ENCODE results near the gene JDP2. TPM values are rescaled to one million over a fixed set of nuclear protein-coding genes. Genes with fewer than 3 reads are reported as not detected.
"Not testable (repeated sequence)": the region's sequence is repeated elsewhere in the genome, so short reads cannot be mapped to it uniquely, and the experiment has no call there.

The JDP2 gene
- polyA plus RNA-seq, 3 donors: 10.9 to 149 (median 49.8) TPM

DNA sequence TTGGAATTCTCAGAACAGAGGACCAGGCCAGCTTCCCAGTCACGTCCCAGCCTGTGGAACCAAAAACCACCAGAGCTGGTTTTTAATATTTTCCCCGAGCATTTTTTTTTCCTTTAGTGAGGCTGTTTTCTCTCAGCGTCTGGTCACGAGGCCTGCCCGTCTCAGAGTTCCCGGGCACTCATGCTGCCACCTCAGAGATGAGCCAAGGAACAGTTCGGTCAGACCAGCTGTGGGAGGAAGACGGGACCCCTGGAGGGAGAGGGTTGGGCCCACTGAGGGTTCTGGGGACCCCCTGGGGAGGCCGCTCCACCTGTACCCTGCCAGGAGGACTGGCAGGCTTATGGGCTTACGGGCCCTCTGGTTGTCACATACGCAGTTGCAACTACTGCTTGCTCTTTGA, 39.9 kb downstream of the JDP2 start:
- no peak overlapping the region for H3K27ac ChIP-seq (ENCODE audit: low read depth, low read length)
- 93 to 97% (median 94%) methylated on average over 11 of the region's 11 CpGs for WGBS, 3 donors

DNA sequence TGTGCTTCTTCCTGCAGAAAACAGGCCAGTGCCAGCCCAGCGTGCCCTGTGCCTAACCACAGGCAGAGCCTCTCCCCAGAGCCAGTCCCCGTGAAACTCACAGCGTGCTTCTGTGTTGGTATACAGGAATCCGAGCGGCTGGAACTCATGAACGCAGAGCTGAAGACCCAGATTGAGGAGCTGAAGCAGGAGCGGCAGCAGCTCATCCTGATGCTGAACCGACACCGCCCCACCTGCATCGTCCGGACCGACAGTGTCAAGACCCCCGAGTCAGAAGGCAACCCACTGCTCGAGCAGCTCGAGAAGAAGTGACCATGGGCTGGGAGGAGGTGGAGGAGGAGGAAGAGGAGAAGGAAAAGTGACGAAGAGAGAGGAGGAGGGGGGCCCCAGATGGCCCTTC, 41.3 kb downstream of the JDP2 start:
- 82 to 89% (median 87%) methylated on average over 16 of the region's 16 CpGs for WGBS, 3 donors
- H3K27ac ChIP-seq (ENCODE audit: low read depth, low read length): no peak overlapping the region

DNA sequence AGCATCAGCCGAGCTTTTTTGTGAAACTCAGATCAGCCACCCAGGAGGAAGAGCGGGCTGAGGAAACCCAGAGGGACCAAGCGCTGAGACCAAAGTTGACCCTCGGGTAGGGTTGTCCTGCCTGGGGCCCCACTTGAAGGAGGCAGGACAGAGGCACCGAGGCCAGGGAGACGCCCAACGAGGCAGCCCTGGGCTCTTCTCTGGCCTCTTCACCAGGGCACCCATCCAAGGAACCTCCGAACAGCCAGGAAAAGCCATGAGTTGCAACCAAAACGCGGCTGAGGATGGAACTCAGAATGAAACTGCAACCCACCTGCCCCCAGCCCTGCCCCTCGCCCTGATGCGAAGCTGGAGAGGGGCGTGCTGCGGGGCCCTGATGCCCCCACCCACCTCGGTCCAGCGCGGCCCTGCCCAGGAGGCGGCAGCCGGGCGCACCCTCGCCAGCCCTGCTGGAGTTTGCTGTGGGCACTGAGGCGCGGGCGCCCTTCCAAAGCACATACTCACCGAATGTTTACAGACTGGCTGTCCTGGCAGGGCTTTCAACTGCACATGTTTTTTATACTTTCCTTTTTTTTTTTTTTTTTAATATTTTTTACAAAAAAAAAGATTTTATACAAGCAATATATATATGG, 41.9 kb downstream of the JDP2 start:
- H3K27ac ChIP-seq (ENCODE audit: low read depth, low read length): no peak overlapping the region
- WGBS, 3 donors: 35 to 84% (median 77%) methylated on average over 22 to 25 of the region's 25 CpGs

DNA sequence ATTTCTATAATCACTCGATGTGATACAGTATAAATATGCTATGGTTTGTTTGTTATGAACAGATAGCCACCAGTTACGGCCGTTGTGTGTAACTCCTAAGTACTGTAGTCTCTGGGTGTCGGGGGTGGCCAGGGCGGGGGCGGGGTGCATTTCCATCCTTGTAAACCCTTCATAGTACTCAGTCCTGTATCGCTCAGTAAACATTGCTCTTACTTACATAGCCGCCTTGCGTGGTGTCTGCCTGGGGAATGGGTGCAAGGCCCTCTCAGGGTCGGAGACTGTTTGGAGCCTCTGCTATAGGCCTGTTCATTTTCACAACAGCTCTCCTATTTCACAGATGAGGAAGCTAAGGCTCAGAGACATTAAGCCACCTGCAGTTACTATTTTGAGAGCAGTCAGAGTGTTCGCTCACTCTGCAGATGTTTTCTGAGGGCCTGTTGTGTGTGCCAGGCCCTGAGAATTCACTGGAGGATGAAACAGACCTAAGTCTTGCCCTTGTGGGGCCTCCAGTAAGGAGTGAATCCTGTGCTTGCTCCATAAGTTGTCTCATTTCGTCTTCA, 42.5 kb downstream of the JDP2 start:
- WGBS, 3 donors: 53 to 89% (median 87%) methylated on average over 12 of the region's 12 CpGs
- H3K27ac ChIP-seq (ENCODE audit: low read depth, low read length): no peak overlapping the region

DNA sequence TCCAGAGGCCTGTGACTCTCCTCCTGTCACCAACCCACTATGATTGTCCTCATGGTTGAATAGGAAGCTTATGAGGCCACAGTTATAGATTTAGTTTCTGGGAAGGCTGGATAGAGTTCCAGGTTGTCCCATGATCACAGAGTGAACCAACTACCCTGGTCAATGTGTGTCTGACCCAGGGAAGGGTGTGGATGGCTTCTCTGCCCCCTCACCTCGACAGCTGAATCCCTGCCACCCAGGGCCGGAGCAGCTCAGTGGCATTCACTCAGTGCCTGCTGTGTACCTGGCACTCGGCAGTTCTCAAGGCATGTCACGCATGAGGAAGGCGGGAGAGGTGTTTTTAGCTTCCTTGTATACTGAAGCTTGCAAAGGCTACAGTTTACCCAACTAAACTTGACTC, 43.2 kb downstream of the JDP2 start:
- H3K27ac ChIP-seq (ENCODE audit: low read depth, low read length): no peak overlapping the region
- WGBS, 3 donors: 79 to 98% (median 92%) methylated on average over 5 of the region's 5 CpGs

DNA sequence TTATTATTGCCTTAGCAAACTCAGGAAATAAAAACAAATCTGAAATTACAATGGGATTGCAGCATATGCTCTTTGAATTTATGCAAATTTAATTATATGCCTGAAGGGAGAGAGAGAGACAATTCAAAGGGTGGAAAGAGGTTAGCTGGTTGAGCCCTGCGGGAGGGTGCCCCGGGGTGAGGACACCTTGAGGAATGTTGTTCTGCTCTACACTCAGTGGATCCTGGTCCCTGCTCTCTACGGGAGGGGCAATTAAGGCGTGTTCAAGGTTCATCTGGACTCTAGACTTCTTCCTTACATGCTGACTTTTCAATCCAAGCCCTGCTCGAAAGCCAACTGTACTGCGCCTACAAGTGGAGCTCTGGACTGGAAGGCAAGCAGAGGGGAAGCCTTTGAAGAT, 46.3 kb downstream of the JDP2 start:
- not testable (repeated sequence) for H3K27ac ChIP-seq (ENCODE audit: low read depth, low read length)
- WGBS, 3 donors: 84 to 86% (median 84%) methylated on average over 6 of the region's 6 CpGs

DNA sequence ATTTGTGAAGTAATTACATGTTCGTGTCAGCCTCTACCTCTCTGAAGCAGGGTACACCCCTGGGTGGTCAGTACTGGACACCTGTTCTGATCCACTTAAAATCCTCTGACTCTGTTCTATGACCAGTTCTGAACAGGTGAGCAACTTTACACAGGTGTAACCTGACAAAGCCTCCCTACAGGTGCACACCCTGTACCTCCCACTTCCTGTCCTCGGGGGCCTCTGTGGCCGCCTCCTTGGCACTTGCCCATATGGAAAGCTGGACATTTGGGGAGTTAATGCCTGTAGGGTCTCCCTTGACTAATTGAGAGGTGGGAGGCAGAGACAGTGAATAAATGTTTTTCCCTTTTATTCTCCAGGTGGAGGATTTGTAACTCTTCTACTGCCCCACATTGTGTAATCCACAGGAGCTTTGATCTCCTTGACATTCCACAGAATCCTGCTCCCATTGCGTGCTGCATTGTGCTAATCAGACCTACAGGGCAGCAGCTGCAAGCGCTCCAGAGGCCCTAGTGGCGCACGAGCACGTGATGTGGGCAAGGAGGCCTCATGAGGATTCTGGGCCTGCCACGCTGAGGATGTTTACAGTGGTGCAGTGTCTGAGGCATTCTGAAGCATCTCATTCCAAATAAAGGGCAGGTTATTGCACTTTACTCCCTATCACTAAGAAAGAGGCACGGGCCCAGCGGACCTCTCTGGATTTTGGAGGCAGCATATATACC, 48.6 kb downstream of the JDP2 start:
- 45 to 78% (median 77%) methylated on average over 11 of the region's 11 CpGs for WGBS, 3 donors
- no peak overlapping the region for H3K27ac ChIP-seq (ENCODE audit: low read depth, low read length)

DNA sequence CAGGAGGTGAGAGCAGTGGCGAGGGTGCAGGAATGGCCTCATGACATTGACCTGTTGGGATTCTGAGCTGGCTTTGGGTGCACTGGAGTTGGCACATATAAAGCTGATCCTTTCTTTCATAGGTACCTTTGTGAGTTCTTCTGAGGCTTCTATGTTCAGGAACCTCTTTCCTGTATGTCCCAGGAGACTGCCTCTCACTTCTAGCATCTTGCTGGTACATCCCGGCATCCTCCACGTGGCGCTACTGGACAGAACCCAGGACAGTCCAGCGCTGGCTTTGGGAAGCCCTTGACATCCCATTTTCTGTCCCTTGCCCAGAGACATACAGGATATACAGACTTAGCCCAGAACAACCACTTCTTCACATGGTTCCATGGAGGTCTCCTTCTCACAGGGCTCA, 50.1 kb downstream of the JDP2 start:
- H3K27ac ChIP-seq (ENCODE audit: low read depth, low read length): no peak overlapping the region
- 86 to 91% (median 87%) methylated on average over 5 of the region's 5 CpGs for WGBS, 3 donors

DNA sequence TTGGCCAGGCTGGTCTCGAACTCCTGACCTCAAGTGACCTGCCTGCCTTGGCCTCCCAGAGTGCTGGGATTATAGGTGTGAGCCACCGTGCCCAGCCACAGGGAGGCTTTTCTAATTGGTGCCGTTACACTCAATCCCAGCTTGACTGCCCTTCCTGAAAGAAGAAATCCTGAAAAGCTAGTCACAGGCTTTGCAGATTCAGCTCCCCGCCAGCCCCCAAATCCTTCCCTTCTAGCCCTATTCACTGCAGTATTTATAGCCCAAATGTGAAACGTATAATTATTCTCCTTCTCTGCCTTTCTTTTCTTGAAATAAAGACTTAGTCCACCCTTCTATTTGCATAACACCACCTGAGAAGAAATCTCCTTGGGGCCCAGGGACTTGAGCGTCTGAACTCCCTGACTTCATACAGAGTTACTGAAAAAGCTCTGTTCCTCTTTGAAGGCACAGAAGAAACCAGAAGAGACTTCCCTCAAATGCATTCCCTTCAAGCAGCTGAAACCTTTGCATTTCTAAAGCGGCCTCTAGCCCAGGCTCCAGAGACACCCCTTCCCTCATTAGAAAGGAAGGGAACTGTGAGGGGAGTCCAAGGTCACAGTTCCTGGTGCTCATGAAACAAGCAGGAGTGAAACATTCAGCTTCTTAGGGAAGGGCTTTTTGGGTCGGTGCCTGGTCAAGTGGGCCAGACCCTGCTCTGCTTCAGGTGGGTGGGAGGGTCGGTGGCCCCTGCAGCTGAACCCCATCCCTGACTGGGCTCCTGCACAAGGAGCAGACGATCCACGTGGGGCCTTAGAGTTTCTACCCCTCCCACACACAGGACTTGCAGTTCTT, 52.2 kb downstream of the JDP2 start:
- H3K27ac ChIP-seq (ENCODE audit: low read depth, low read length): no peak overlapping the region
- WGBS, 3 donors: 48 to 54% (median 50%) methylated on average over 11 of the region's 11 CpGs

DNA sequence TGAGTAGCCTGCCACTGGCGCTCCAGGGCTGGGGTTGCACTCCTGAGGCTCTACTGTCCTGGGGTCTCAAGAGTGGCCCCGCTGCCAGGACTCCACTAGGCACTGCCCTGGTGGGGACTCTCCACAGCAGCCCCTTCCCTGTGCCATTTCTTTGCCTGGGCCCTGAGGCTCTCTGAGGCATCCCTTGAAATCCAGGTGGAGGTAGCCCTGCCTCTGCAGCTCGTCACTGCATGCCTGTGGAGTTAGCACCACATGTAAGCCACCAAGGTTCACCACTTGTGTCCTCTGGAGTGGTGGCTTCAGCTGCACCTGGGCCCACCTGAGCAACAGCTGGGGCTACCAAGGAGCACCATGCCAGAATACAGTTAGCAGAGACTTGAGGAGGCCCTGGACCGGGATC, 54.5 kb downstream of the JDP2 start:
- WGBS, 3 donors: 98 to 99% (median 99%) methylated on average over 4 of the region's 4 CpGs
- H3K27ac ChIP-seq (ENCODE audit: low read depth, low read length): no peak overlapping the region

DNA sequence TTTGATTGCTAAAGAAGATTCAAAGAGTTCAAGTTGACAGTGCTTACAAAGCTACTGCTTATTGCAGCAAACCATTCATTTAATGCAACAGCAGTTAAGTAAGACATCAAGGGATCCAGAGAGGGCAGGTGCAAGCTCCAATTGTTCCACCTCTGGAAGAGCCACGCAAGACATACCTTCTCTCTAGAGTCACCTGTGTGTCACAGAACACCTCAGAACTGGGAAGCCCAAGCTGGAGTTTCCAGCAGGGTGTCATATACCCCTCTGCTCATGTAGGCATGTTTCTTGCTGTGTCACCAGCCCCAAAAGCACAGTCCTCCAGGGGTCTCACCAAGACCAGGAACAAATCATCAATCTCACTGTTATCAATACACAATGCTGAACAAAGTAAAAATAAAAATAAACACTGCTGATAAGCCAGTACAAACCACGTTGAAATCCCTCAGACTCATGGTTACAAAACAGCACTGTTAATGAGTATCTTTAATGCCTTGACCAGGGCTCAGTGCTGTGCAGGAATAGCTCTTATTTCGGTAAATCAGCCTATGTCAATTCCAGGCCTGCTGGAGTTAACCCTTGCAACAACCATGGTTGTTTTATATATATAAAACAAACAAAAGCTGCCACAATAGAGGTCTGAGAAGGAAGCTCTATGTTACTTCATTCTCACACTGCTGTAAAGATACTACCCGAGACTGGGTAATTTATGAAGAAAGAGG, 57.0 kb downstream of the JDP2 start:
- 42 to 61% (median 57%) methylated on average over 4 of the region's 4 CpGs for WGBS, 3 donors
- no peak overlapping the region for H3K27ac ChIP-seq (ENCODE audit: low read depth, low read length)

DNA sequence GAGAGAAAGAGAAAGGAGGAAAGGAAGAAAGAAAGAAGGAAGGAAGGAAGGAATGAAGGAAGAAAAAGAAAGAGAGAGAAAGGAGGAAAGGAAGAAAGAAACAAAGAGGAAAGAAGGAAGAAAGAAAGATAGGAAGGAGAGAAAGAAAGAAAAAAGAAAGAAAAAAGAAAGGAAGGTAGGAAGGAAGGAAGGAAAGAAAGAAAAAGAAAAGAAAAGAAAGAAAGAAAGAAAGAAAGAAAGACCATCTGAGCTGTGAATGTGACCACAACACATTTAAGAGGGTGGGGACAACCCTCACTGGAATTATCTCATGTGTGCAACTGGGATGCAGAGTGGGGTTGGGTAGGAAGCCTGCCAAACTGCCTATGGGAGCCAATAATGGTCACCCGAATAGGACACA, 58.5 kb downstream of the JDP2 start:
- 51 to 71% (median 61%) methylated on average over 1 of the region's 1 CpG for WGBS, 3 donors
- H3K27ac ChIP-seq (ENCODE audit: low read depth, low read length): no peak overlapping the region

DNA sequence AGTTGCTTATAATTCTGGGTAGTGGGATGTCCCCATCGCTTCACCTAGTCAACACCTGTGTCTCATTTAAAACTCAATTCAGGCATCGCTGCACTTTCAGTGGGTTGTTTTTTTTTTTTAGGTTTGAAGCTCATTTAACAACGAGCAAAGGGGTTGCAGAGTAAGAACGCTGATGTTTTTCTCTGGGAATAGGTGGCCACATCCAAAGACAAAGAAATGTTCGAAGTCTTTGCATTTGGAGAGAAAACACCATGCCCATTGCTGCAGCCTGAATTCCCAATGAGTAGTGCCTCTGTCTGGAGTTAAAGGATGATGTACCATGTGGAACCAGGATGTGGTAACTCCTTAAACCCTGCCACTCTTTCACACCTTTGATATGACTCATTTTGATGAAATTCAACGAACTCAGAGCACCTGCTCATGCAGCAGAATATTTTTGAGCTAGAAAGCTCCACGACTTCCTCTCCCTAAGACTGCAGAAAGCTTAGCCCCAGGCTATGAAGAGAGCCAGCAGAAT, 59.4 kb downstream of the JDP2 start:
- no peak overlapping the region for H3K27ac ChIP-seq (ENCODE audit: low read depth, low read length)
- 71 to 74% (median 71%) methylated on average over 7 of the region's 7 CpGs for WGBS, 3 donors

DNA sequence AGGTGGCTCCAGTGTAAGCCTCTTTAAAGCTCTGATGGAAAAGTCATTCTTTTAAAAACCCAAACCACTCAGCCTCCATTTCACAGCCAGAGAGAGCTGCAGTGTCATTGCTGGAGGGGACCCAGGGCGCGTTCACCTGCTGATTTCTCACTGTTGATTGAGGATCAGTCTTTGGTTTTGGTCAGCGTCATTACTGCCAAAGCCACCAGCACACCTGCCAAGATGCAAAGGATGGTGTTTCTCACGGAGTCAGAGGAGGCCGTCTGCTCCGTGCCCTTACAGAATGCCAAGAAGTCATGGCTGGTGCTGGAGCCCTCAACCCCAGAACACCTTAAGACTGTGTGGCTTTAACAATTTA, 61.6 kb downstream of the JDP2 start:
- 52 to 91% (median 87%) methylated on average over 6 of the region's 6 CpGs for WGBS, 3 donors
- H3K27ac ChIP-seq (ENCODE audit: low read depth, low read length): no peak overlapping the region

DNA sequence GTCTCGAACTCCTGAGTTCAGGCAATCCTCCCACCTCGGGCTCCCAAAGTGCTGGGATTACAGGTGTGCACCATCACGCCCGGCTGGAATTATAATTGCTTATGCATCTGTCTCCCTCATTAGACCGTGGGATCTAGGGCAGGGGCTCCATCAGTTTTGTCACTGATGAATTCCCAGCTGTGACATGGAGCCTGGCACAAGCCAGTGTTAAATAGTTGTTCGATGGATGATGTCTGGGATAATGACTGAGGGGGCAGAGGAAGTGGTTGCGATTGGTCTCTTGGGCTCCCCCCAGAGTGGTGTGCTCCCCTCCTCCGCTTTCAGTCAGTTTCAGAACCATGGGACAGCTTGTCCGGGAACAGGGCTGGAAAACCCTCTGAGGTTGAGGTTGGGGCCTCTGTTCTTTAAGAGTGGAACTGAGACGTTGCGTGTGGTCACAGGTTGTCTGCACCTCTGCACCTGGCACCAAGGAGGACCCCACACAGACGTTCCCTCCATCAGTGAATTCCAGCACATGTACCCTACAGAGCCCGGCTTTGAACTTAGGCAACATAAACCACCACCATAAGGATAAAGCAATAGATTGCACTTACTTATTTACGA, 63.7 kb downstream of the JDP2 start:
- no peak overlapping the region for H3K27ac ChIP-seq (ENCODE audit: low read depth, low read length)
- WGBS, 3 donors: 83 to 85% (median 85%) methylated on average over 14 of the region's 14 CpGs

DNA sequence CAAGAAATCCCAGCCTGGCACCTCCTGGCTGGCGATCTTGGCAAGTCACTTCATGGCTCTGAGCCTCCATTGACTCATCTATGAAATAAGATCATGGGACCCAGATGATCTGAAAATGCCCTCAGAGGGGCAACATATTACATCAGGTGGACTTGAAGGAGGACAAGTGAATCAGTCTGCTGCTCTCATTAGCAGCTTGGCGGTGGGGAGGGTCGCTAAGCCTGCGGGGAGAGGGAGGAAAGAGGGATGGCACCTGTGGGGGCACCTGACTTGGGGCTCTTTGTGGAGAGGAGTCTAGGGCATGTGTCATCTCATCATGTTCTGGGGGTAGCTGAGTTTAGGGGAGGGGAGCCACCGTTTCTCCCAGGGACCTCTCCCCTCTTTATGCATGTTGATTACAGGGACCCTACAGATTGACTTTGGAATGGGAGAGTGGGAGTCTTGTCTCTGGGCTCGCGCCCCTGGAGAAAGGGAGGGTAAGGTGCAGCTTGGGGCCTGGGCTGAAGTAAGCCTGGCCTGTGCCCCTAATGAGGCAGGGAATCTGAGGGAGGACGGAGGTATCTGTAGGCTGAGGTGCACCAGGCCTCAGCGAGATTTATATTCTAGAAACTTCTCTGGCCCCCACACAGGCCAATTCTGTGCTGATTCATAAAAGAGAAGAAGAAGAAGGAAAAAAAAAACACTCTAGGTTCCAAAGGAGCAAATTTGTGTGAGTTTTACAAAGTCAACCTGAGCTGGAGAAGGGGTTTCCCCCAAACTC, 65.2 kb downstream of the JDP2 start:
- 91 to 92% (median 91%) methylated on average over 9 of the region's 9 CpGs for WGBS, 3 donors
- no peak overlapping the region for H3K27ac ChIP-seq (ENCODE audit: low read depth, low read length)

DNA sequence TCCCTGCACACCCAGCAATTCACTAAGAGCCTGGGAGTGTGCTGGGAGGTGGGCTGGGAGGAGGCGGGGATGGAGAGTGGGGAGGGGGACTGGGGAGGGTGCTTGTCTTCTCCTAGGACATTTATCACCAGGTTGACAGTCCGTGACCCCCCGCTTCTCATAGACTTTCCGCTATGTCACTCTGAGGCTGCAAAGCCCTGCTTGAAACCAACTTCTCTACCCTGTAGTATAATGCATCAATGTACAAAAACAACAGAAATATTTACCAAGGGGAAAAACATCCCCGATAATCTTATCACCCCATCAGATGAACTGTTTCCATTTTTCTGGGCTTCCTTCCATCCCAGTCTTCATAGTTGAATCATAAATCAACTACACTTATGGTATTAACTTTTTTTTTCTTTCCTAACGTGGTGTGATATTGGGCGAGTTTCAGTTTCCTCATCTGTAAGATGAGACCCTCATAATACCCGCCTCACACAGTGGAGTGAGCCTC, 65.8 kb downstream of the JDP2 start:
- 66 to 75% (median 71%) methylated on average over 8 of the region's 8 CpGs for WGBS, 3 donors
- H3K27ac ChIP-seq (ENCODE audit: low read depth, low read length): no peak overlapping the region

Data from adipose tissue (tissue), 3 donors.